GM12872 (cell line): Measurements from ENCODE around the gene ZNF554.

Experiments
- TF ChIP-seq, protein P1 (sequence below): IDR thresholded peaks from 3 replicates; pipeline ENCODE4 v1.5.1; 2011; ENCODE audit warnings: low read depth, mild to moderate bottlenecking, low read length, moderate library complexity; ENCODE audit not compliant: insufficient read depth

The ZNF554 gene

DNA sequence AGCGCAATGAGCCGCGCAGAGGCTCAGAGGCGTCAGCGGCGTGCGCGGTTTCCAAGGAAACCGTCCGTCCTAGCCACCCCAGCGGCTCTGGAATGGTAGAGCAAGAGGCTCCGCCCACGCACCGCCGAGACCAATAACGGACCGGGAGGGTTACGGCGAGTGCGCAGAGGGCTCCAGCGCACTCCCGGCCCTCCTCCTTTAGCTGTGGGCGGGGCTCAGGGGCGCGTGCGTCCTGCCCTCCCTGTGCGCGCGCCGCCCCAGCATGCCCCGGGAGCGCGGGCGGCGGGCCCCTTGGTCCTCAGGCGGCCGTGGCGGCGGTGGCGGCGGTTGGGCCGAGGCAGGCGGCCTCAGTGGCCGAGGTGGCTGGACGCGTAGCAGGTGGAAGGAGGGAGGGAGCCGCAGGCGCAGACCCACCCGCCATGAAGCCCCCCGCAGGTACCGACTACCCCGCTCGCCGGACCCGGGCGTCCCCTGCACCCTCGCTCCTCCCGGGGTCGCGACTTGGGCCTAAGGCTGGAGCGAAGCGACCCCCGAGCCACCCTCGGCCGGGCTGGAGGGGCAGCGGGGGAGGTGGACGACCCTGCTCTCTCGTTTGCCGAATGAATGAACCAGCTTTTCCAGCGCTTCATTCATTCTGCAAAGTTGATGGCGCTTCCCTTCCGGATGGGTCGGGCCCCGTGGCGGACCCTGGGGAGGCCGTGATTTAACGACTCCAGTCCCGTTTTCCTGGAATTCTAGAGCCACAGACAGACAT lies 34.2 kb upstream of the ZNF554 start, which contains the start of gene THOP1:
Gene THOP1 (plus strand): TSS at position 260 of the 754 bp plus-strand sequence. CDS start 160 bp downstream, at position 420.
- TF ChIP-seq, protein P1, sequence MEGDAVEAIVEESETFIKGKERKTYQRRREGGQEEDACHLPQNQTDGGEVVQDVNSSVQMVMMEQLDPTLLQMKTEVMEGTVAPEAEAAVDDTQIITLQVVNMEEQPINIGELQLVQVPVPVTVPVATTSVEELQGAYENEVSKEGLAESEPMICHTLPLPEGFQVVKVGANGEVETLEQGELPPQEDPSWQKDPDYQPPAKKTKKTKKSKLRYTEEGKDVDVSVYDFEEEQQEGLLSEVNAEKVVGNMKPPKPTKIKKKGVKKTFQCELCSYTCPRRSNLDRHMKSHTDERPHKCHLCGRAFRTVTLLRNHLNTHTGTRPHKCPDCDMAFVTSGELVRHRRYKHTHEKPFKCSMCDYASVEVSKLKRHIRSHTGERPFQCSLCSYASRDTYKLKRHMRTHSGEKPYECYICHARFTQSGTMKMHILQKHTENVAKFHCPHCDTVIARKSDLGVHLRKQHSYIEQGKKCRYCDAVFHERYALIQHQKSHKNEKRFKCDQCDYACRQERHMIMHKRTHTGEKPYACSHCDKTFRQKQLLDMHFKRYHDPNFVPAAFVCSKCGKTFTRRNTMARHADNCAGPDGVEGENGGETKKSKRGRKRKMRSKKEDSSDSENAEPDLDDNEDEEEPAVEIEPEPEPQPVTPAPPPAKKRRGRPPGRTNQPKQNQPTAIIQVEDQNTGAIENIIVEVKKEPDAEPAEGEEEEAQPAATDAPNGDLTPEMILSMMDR = no peak

DNA sequence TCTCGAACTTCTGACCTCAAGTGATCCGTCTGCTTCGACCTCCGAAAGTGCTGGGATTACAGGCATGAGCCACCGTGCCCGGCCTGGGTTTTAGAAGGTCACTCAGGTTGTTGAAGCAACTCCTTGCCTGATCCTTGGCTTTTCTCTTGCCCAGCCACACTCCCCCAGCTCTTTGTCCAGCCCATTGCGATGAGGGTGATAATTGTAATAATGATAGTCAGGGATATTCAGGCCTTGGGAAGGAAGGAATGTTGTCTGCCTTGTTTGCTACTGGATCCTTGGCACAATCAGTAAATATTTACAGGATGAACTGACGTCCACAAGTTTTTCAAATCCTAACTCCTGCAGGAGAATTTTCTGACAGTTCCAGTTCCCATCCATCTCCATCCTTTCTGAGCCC lies 32.6 kb upstream of the ZNF554 start:
- TF ChIP-seq, protein P1 = no peak

DNA sequence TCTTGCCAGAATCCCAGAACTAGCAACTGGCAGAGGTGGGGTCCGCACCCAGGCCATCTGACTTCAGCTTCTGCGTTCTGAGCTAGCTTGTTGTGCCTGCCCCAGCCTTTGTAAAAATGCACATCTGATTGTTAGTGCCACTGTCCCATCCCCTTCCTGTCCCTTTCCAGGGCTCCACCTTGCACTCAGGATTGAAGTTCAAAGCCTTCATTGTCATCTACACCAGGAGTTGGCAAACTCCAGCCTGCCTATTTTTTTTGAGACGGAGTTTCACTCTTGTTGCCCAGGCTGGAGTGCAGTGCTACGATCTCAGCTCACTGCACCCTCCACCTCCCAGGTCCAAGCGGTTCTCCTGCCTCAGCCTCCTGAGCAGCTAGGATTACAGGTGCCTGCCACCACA lies 31.4 kb upstream of the ZNF554 start:
- TF ChIP-seq, protein P1 = no peak

DNA sequence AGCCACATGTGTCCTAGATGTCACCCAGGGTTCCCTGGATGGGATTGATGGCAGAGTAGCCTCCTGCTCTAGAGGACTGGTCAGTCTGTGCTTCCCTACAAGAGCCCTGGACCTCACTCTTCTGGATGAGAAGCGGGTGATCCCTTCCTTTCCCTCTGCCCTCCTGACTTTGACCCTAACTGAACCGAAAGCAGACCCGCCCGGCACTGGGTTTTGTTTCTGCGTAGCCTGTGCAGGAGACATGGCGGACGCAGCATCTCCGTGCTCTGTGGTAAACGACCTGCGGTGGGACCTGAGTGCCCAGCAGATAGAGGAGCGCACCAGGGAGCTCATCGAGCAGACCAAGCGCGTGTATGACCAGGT lies 29.5 kb upstream of the ZNF554 start:
- TF ChIP-seq, protein P1 = no peak

DNA sequence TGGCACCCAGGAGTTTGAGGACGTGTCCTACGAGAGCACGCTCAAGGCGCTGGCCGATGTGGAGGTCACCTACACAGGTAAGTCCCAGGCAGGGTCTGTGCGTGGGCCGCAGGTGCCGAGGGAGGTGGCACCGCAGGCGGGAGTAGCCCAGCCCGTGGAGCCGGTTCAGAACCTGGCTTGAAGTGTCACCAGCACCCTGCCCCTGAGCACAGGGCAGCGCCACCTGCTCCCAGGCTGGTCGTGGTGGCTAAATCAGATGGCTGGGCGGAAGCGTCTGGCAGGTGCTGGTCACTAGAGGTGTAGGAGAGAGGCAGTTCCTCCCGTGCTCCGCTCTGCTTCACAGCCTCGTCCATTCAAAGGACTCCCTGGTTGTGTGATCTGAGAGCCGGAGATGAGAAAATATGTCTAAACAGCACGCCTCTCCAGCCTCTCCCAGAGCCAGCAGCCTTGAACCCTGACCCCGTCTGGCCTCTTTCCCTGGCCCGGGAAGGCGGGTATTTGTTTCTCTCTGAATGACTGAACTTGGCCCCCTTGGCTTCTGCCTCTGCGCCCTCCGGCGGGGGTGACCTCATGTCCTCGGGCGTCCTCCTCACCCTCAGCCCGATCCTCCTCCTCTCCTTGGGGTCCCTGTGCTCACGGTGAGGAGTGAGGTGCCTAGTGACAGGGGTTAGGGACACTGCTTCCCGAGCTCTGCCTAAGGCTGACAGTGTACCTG lies 29.0 kb upstream of the ZNF554 start:
- TF ChIP-seq, protein P1 = no peak

DNA sequence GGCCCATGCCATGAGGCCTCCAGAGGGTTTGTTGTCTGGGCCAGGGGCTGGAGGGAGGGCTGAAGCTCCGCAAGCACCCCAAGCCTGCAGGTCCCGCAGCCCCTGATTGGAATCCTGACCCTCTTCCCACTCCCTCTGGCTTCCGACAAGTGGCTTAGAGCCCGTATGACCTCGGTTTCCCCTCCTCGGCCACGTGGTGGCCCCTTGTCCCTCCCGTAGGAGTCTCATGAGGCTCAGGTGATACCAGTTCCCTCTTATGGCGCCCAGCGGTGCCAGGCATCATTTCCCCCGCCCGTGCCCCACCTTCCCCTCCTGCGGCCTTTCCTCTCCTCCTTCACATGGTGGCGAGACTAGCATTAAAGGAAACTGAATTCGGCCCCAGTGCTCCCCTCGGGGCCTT lies 28.2 kb upstream of the ZNF554 start:
- TF ChIP-seq, protein P1 = no peak

DNA sequence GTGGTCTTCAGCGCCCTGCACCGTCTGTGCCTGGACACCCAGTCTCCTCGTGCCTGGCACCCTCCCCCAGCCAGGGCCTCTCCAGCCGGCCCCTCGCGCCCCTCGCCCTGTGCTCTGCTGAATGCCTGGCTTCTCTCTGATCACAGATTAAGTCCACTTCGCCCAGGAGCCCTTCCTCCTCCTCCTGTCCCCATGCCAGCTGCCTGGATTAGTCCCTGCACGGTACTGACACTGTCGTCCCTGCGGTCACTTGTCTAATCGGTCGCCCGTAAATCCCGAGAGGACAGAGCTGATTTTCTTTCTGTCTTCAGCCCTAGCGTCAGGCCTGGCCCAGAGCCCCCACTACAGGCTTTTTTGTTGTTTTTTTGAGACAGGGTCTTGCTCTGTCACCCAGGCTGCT lies 27.8 kb upstream of the ZNF554 start:
- TF ChIP-seq, protein P1 = no peak
